Activated CD4-positive, alpha-beta T cell treated with anti-CD3 and anti-CD28 coated beads, Interleukin-2, amount 10 ng/mL, durations not matched to agents 7 days and 5 days (primary cell): Measurements from ENCODE around the gene KAZALD1. TPM values are rescaled to one million over a fixed set of nuclear protein-coding genes. Genes with fewer than 3 reads are reported as not detected.

Experiments used
- CTCF ChIA-PET: fragments of 350-600 bp; sonication (Branson Sonifier 250); formaldehyde crosslinking; loops from one replicate; lab custom pipeline; 2021; ENCODE audit warnings: antibody characterized with exemption; lab: Charles Lee
- POLR2A ChIA-PET: fragments of 350-600 bp; sonication (Branson Sonifier 250); formaldehyde crosslinking; loops from one replicate; lab custom pipeline; 2021; ENCODE audit warnings: antibody characterized with exemption; lab: Charles Lee
- DNase-seq: peaks from one replicate; pipeline ENCODE4 v3.0.0-alpha.2; 2020
- H3K27ac Mint-ChIP-seq: one replicate; pipeline ENCODE4 v1.8.0; 2021; ENCODE audit warnings: mild to moderate bottlenecking, moderate library complexity, mixed read lengths
- H3K27me3 Mint-ChIP-seq: one replicate; pipeline ENCODE4 v1.8.0; 2021; ENCODE audit warnings: mixed read lengths
- H3K36me3 Mint-ChIP-seq: one replicate; pipeline ENCODE4 v1.8.0; 2021; ENCODE audit warnings: low read depth, mixed read lengths
- H3K4me1 Mint-ChIP-seq: one replicate; pipeline ENCODE4 v1.8.0; 2021; ENCODE audit warnings: mixed read lengths
- H3K4me3 Mint-ChIP-seq: one replicate; pipeline ENCODE4 v1.8.0; 2021; ENCODE audit warnings: mild to moderate bottlenecking, moderate library complexity, mixed read lengths
- H3K9me3 Mint-ChIP-seq: one replicate; pipeline ENCODE4 v1.8.0; 2021; ENCODE audit warnings: mixed read lengths
- total RNA-seq, 2 experiments: library from RNA; stranded (reverse); gene quantifications; one replicate each; pipeline ENCODE4 v1.2.3, GENCODE V29; 2021

Gene KAZALD1
- total RNA-seq, 2 experiments from 2014 or later: 0.27 to 0.55 TPM

DNA sequence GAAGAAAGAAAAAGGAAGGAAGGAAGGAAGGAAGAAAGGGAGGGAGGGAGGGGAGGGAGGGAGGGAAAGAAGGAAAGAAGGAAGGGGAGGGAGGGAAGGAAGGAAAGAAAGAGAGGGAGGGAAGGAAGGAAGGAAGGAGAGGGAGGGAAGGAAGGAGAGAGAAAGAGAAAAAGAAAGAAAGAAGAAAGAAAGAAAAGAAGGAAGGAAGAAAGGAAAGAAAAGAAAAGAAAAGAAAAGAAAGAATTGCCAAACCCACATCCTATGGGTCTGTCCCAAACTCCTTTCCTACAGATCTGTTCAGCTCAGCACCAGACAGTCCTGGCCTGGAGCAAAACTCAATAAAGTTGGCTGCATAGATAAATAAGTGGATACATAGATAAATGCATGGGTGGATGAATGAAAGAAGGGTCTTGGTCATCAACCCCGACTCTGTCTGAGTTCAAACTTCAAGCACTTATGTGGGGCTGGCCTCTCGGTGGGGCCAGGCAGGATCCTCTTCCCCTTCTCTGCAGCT is 52.2 kb downstream of the KAZALD1 start:
- Mint-ChIP-seq H3K36me3 (no peaks in the 10 kb centered on the region), H3K27ac (no peak overlapping the region), H3K27me3 (peaks cover 44% of the 10 kb centered on the region), H3K4me3 (no peak overlapping the region), H3K9me3 (no peaks in the 10 kb centered on the region), H3K4me1 (no peaks in the 10 kb centered on the region)
- ChIA-PET CTCF (no interaction called here), POLR2A (interaction anchor here (0.6 kb wide), 1 partner anchor 571 kb away, joined by 3 read pairs; no protein-coding TSS in a partner anchor)
- no peak for DNase-seq

- H3K4me3 Mint-ChIP-seq: no peak overlapping the region
- H3K9me3 Mint-ChIP-seq: no peaks in the 10 kb centered on the region
- CTCF ChIA-PET: no interaction called here
- H3K27me3 Mint-ChIP-seq: peaks cover 51% of the 10 kb centered on the region
- POLR2A ChIA-PET: no interaction called here
- no peaks in the 10 kb centered on the region for H3K36me3 Mint-ChIP-seq
- no peaks in the 10 kb centered on the region for H3K4me1 Mint-ChIP-seq
- no peak for DNase-seq
- H3K27ac Mint-ChIP-seq: no peak overlapping the region
Measured at GRCh38 chr10:101114646-101115045, 52.9 kb downstream of the KAZALD1 start.

Other genes starting within 250 kb of the KAZALD1 start
- 10 to 100 TPM; 39.1 to 41.3 TPM for gene SLF2, start 149.0 kb upstream of the KAZALD1 start, total RNA-seq
- 1 to 10 TPM; 1.1 to 1.6 TPM for gene SEMA4G, start 92.5 kb upstream of the KAZALD1 start, total RNA-seq
- 10 to 100 TPM; 55.9 to 57.0 TPM for gene MRPL43, start 74.5 kb upstream of the KAZALD1 start, total RNA-seq
- 10 to 100 TPM in 1 of 2 experiments, 1 to 10 TPM in 1; 9.9 to 11.6 TPM for gene TWNK, start 74.4 kb upstream of the KAZALD1 start, total RNA-seq
- gene LZTS2, start 62.2 kb upstream of the KAZALD1 start, total RNA-seq: 10 to 100 TPM; 17.5 to 18.8 TPM
- gene PDZD7, start 30.9 kb upstream of the KAZALD1 start, total RNA-seq: under 1 TPM; 0.65 to 0.74 TPM
- 10 to 100 TPM; 39.5 to 43.5 TPM for gene SFXN3, start 30.8 kb upstream of the KAZALD1 start, total RNA-seq
- gene TLX1, start 69.3 kb downstream of the KAZALD1 start, total RNA-seq: not detected
- gene LBX1, start 167.5 kb downstream of the KAZALD1 start, total RNA-seq: not detected